HFF-Myc (cell line): Measurements from ENCODE around the gene PARVA.
"Not testable (repeated sequence)": the region's sequence is repeated elsewhere in the genome, so short reads cannot be mapped to it uniquely, and the experiment has no call there.

Experiments used
- DNase-seq: peaks from one replicate; pipeline ENCODE4 v3.0.0-alpha.2; 2011; ENCODE audit warnings: low read depth; ENCODE audit errors: extremely low read depth
- H3K4me3 ChIP-seq: replicated peaks from 2 replicates; pipeline ENCODE4 v1.5.1; 2011; ENCODE audit warnings: low read depth, mild to moderate bottlenecking, control low read depth, low read length
- TF ChIP-seq, protein P1 (sequence below): IDR thresholded peaks from 2 replicates; pipeline ENCODE4 v1.5.1; 2012; ENCODE audit warnings: mild to moderate bottlenecking, low read depth, low read length, control low read depth; ENCODE audit errors: missing control alignments

PARVA gene

DNA sequence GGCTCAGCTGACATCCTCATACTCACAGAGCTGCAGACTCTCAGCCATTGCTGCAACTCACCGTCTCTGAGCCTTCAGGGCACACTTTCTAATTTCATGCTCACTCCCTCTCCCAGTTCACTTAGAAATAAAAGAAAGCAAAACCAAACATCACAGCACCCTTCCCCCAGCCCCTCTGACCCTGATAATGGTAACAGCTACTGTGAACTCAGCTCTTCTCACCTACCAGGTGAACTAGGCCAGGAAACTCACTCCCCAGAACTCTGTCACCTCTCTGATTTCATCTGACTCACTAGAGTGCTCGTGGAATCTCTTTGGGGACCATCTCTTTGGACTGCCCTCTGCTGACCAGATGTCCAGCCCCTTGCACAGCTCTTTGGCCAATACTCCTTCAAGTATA, 14.5 kb upstream of the PARVA start:
- DNase-seq: no peak
- TF ChIP-seq, protein P1, sequence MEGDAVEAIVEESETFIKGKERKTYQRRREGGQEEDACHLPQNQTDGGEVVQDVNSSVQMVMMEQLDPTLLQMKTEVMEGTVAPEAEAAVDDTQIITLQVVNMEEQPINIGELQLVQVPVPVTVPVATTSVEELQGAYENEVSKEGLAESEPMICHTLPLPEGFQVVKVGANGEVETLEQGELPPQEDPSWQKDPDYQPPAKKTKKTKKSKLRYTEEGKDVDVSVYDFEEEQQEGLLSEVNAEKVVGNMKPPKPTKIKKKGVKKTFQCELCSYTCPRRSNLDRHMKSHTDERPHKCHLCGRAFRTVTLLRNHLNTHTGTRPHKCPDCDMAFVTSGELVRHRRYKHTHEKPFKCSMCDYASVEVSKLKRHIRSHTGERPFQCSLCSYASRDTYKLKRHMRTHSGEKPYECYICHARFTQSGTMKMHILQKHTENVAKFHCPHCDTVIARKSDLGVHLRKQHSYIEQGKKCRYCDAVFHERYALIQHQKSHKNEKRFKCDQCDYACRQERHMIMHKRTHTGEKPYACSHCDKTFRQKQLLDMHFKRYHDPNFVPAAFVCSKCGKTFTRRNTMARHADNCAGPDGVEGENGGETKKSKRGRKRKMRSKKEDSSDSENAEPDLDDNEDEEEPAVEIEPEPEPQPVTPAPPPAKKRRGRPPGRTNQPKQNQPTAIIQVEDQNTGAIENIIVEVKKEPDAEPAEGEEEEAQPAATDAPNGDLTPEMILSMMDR: no peak
- H3K4me3 ChIP-seq: no peak overlapping the region

GRCh38 chr11:12363373-12363772, 14.0 kb upstream of the PARVA start:
- no peak overlapping the region for H3K4me3 ChIP-seq
- TF ChIP-seq, protein P1: no peak
- DNase-seq: no peak

GRCh38 chr11:12365965-12366575, 11.3 kb upstream of the PARVA start:
- not testable (repeated sequence) for H3K4me3 ChIP-seq, DNase-seq

- not testable (repeated sequence) for DNase-seq, H3K4me3 ChIP-seq
Measured at GRCh38 chr11:12367057-12367456, 10.3 kb upstream of the PARVA start.

DNA sequence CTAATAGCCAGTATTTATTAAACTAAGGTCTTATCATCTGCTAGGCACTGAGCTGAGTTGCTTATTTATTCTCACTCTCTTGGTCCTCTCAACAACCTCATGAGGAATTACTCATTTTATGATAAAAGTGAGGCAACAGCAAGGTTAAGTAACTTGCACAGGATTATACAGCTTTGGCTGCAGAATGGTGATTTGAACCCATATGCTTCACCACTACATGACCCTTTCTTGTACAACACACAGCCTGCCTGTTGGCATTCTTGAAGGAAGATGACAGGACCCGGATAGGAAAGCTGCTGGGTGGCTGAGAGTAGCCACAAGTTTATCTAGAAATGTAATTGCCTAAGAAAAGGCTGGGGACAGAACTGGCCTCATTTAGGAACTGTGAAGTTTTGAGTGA, 5.3 kb upstream of the PARVA start:
- no peak for DNase-seq
- no peak overlapping the region for H3K4me3 ChIP-seq
- TF ChIP-seq, protein P1: no peak

GRCh38 chr11:12375720-12376119, 1.7 kb upstream of the PARVA start:
- TF ChIP-seq, protein P1: no peak
- H3K4me3 ChIP-seq: no peak overlapping the region
- DNase-seq: no peak

DNA sequence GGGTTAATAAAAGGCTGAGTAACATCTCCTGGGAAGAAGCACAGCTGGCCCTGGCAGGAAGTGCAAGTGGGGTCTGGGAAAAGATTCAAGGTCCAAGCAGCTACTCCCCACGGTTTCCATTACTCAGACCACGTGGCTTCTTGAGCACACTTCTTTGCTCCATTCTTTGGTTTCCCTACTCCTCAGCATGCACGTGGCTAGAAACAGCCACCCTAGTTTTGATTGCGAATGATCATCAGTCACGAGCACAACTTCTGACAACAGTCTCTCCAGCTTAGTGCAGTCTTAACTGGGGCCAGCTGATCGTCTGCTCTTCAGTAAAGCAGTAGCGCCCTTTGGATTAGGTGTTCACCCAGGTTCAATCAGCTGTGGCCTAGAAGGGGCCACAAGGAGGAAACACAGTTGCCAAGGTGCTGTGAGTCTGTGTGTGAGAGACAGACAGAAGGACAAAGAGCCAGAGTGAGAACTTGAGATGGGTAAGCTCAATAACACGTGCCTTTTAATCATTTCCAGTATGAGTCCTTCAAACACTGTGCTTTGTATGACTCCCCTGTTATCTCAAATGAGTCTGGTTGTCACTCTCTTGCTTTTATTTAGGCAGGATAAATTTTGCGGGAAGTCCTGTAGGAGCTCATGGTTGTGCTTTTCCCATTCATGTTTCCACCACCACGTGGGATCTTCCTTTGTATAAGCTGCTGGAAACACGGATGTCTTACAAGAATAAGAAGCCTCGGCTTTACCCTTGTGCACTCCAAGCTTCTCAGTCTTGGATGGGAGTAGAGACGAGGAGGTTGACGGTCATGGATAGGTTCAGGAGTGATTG, 901 bp upstream of the PARVA start:
- peak overlapping the region; percentile 49 for H3K4me3 ChIP-seq
- DNase-seq: peak; percentile 33
- TF ChIP-seq, protein P1: no peak
